Kidney (tissue), 14 donors: ENCODE data around the gene CCDC88C. TPM values are rescaled to one million over a fixed set of nuclear protein-coding genes. Genes with fewer than 3 reads are reported as not detected.
A peak's percentile ranks its signal among the peaks of the same experiment; 100 is the strongest.

Experiments
- DNase-seq, 5 donors: peaks; one replicate each; pipeline ENCODE4 v3.0.0-alpha.2; 2013 to 2020
- FAIRE-seq: peaks from 2 replicates; lab custom pipeline; 2012; peaks lifted over from hg19 to GRCh38; lab: Jason Lieb, UNC
- H3K27ac ChIP-seq, 2 donors: one replicate each; pipeline ENCODE4 v1.7.0; 2013; ENCODE audit warnings: low read depth in 2 of 2, low read length in 2 of 2, inconsistent platforms in 1 of 2
- H3K27me3 ChIP-seq: one replicate; pipeline ENCODE4 v1.7.1; 2013; ENCODE audit warnings: low read length, inconsistent platforms; ENCODE audit not compliant: control insufficient read depth, insufficient read depth
- H3K36me3 ChIP-seq, 3 donors: one replicate each; pipeline versions ENCODE4 v1.7.0 to v1.7.1; 2013; ENCODE audit warnings: low read length in 3 of 3, control low read depth in 1 of 3, inconsistent platforms in 1 of 3; ENCODE audit not compliant: insufficient read depth in 3 of 3, control insufficient read depth in 2 of 3
- H3K4me1 ChIP-seq, 3 donors: one replicate each; pipeline versions ENCODE4 v1.7.0 to v1.7.1; 2013; ENCODE audit warnings: low read length in 3 of 3, inconsistent platforms in 1 of 3, low read depth in 1 of 3; ENCODE audit not compliant: control insufficient read depth in 2 of 3, insufficient read depth in 2 of 3
- H3K4me3 ChIP-seq, 3 donors: one replicate each; pipeline versions ENCODE4 v1.7.0 to v1.8.1; 2013; ENCODE audit warnings: low read length in 3 of 3, control low read depth in 1 of 3, inconsistent platforms in 1 of 3
- H3K9ac ChIP-seq, 3 donors: one replicate each; pipeline versions ENCODE4 v1.7.0 to v1.7.1; 2013; ENCODE audit warnings: low read length in 3 of 3, control low read depth in 1 of 3, inconsistent platforms in 1 of 3
- H3K9me3 ChIP-seq, 3 donors: one replicate each; pipeline versions ENCODE4 v1.7.0 to v1.7.1; 2013; ENCODE audit warnings: low read length in 3 of 3, control low read depth in 1 of 3, inconsistent platforms in 1 of 3; ENCODE audit not compliant: control insufficient read depth in 2 of 3, insufficient read depth in 1 of 3
- intact Hi-C: fragments of 100-400 bp; cut with DNase I; formaldehyde crosslinking; loops from one replicate; pipeline ENCODE4 v1.11.1; 2022
- polyA plus RNA-seq: library from polyadenylated mRNA; stranded (reverse); fragments of 350-450 nt; fragmentation: Illumina TruSeq; extraction: RNeasy Lipid Tissue Mini Kit (QIAGEN cat#74804); gene quantifications from one replicate; pipeline ENCODE4 v1.2.3, GENCODE V29; 2014; ENCODE audit warnings: low read depth, low replicate concordance; ENCODE audit not compliant: insufficient read depth
- total RNA-seq: library from RNA; stranded (reverse); fragmentation: NEBNext Ultra II Directional; extraction: Animal tissue kit (Norgen Biotek cat#: 25700); gene quantifications from one replicate; pipeline ENCODE4 v1.2.1, GENCODE V29; 2021
- TF ChIP-seq, protein P1 (sequence below): IDR thresholded peaks from 3 replicates; pipeline ENCODE4 v1.5.1; 2012; ENCODE audit warnings: mild to moderate bottlenecking, moderate library complexity, borderline replicate concordance; ENCODE audit not compliant: insufficient read depth; ENCODE audit errors: extremely low read depth
- donor health status: control.
- donor health status: control.
- donor health status: control.
- donor health status: control.
- donor health status: control.
- donor health status: DM: yes; HTN: yes; CAD: no.
- donor health status: Normal renal cell carcinoma (clear cell type).

CCDC88C gene
- total and polyA plus RNA-seq, 2 donors from 2014 or later: 6.6 to 32.8 TPM

GRCh38 chr14:91254461-91254860 is 163.2 kb downstream of the CCDC88C start:
- DNase-seq: no peak

DNA sequence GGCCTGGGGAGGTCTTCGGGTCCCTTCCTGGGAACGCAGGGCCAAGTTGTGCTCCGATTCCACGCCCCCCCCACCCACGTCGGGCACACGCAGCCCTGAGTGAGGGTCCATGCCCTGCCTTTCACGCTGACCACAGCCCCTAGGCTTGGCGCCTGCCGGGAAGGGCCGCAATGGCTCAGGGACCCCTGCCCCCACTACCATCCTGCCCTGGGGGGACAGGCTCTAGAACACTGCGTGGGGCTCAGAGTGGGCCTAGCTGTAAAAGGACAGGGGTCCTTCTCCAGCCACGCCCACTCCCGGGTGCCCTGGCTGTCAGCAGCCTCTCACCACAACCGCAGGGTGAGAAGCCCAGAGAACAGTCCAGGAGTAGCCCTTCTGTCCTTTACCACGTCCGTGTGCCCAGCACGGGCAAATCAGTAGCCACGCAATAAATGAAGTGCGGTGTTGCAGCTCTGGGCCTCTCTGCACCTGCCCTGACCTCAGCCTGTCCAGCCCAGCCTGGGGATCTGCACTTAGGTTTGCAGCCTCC is 163.8 kb downstream of the CCDC88C start:
- intact Hi-C loops: no loop called here
- TF ChIP-seq, protein P1, sequence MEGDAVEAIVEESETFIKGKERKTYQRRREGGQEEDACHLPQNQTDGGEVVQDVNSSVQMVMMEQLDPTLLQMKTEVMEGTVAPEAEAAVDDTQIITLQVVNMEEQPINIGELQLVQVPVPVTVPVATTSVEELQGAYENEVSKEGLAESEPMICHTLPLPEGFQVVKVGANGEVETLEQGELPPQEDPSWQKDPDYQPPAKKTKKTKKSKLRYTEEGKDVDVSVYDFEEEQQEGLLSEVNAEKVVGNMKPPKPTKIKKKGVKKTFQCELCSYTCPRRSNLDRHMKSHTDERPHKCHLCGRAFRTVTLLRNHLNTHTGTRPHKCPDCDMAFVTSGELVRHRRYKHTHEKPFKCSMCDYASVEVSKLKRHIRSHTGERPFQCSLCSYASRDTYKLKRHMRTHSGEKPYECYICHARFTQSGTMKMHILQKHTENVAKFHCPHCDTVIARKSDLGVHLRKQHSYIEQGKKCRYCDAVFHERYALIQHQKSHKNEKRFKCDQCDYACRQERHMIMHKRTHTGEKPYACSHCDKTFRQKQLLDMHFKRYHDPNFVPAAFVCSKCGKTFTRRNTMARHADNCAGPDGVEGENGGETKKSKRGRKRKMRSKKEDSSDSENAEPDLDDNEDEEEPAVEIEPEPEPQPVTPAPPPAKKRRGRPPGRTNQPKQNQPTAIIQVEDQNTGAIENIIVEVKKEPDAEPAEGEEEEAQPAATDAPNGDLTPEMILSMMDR: no peak
- no peak for FAIRE-seq
- H3K9ac ChIP-seq: no peak overlapping the region
- no peak overlapping the region for H3K27ac ChIP-seq
- H3K4me3 ChIP-seq: peak overlapping the region in 2 of 3 donors; percentile 33 to 60
- no peaks in the 10 kb centered on the region for H3K27me3 ChIP-seq
- peaks cover 2 to 15% (median 5%) of the 10 kb centered on the region in 3 donors for H3K4me1 ChIP-seq
- DNase-seq: peak in 3 of 5 donors; percentile 18 to 78 (median 74)
- H3K9me3 ChIP-seq: no peaks in the 10 kb centered on the region
- H3K36me3 ChIP-seq: no peaks in the 10 kb centered on the region

More at GRCh38 chr14:91254461-91254860, 163.2 kb downstream of the CCDC88C start:
- no peak for FAIRE-seq
- Histone ChIP-seq H3K27me3 (no peaks in the 10 kb centered on the region), H3K4me1 (peaks cover 2 to 15% (median 5%) of the 10 kb centered on the region in 3 donors), H3K9me3 (no peaks in the 10 kb centered on the region), H3K27ac (no peak overlapping the region), H3K4me3 (no peak overlapping the region), H3K9ac (no peak overlapping the region), H3K36me3 (no peaks in the 10 kb centered on the region)
- intact Hi-C loops: no loop called here
- TF ChIP-seq, protein P1: no peak

DNA sequence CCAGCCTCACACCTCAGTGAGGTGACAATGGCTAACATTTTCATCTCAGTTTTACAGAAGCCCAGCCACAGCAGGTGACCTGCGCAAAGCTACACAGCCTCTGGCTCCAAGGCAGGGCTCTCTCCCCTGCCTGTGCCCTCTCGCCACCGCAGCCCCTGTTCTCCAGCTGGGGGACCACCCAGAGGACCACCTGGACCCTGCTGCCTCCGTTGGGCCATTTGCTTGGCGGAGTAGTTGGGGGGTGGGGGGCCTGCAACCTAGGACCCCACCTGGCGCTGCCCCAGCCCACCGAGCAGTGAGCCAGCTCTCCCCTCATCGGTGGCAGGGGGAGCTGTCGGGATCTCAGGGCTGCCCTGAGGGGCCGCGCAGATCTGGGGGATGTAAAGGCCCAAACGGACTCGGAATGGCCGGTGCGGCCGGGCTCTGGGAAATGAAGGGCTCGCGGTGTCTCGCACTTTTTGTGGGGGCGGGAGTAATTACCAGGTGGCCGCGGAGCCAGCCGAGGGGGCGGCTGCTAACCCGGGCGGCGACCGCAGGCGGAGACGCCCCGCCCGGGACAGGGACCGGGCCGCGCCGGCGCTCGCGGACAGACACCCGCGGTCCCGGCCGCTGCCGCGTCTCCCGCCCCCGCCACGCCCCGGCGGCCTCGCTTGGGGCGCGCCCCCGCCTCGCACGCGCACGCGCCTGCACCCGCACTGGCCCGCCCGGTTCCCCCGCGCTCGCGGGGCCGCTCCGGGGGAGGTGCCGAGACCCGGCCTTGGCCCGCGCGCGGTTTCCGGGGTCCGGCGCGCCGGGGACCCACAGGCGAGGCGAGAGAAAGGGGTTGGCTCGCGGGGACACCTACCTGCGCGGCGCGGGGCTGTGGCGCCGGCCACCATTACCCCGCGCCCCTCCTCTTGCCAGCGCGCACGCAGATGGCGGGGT is 164.5 kb downstream of the CCDC88C start:
- Histone ChIP-seq H3K27ac (no peak overlapping the region), H3K9ac (no peak overlapping the region), H3K27me3 (no peaks in the 10 kb centered on the region), H3K4me3 (peak overlapping the region; percentile 33 to 60 (median 45)), H3K9me3 (no peaks in the 10 kb centered on the region), H3K36me3 (no peaks in the 10 kb centered on the region), H3K4me1 (peaks cover 2 to 15% (median 5%) of the 10 kb centered on the region in 3 donors)
- intact Hi-C loops: no loop called here
- TF ChIP-seq, protein P1: no peak
- DNase-seq: peak in 4 of 5 donors; percentile 38 to 77 (median 68)
- no peak for FAIRE-seq
